Activated CD4-positive, alpha-beta memory T cell treated with anti-CD3 and anti-CD28 coated beads for 36 hours (primary cell): ENCODE data around the gene NLGN2. TPM values are rescaled to one million over a fixed set of nuclear protein-coding genes. Genes with fewer than 3 reads are reported as not detected.

Source experiments
- CTCF ChIA-PET: fragments of 350-600 bp; sonication (Branson Sonifier 250); formaldehyde crosslinking; loops from one replicate; lab custom pipeline; 2021; ENCODE audit warnings: antibody characterized with exemption, inconsistent platforms; lab: Charles Lee
- POLR2A ChIA-PET: fragments of 350-600 bp; sonication (Branson Sonifier 250); formaldehyde crosslinking; loops from one replicate; lab custom pipeline; 2021; ENCODE audit warnings: antibody characterized with exemption; lab: Charles Lee
- DNase-seq: peaks from one replicate; pipeline ENCODE4 v3.0.0-alpha.2; 2020
- H3K27ac Mint-ChIP-seq: one replicate; pipeline ENCODE4 v1.8.0; 2021; ENCODE audit warnings: mixed read lengths
- H3K27me3 Mint-ChIP-seq: one replicate; pipeline ENCODE4 v1.8.0; 2021; ENCODE audit warnings: mixed read lengths
- H3K36me3 Mint-ChIP-seq: one replicate; pipeline ENCODE4 v1.8.0; 2021; ENCODE audit warnings: mixed read lengths
- H3K4me1 Mint-ChIP-seq: one replicate; pipeline ENCODE4 v1.8.0; 2021; ENCODE audit warnings: low read depth, mixed read lengths
- H3K4me3 Mint-ChIP-seq: one replicate; pipeline ENCODE4 v1.8.0; 2021; ENCODE audit warnings: mild to moderate bottlenecking, mixed read lengths
- H3K9me3 Mint-ChIP-seq: one replicate; pipeline ENCODE4 v1.8.0; 2021; ENCODE audit warnings: mixed read lengths
- intact Hi-C: fragments of 100-400 bp; cut with micrococcal nuclease; formaldehyde crosslinking; loops from one replicate; pipeline ENCODE4 v1.15.1; 2023
- total RNA-seq, 2 experiments: library from RNA; stranded (reverse); gene quantifications; one replicate each; pipeline ENCODE4 v1.2.3, GENCODE V29; 2021

NLGN2 gene
- total RNA-seq, 2 experiments from 2014 or later, result 9.0 to 9.9 TPM

GRCh38 chr17:7468804-7469389 is 61.3 kb downstream of the NLGN2 start:
- peaks cover 13% of the 10 kb centered on the region for H3K4me1 Mint-ChIP-seq
- H3K4me3 Mint-ChIP-seq, result no peak overlapping the region
- H3K36me3 Mint-ChIP-seq, result peaks cover 2% of the 10 kb centered on the region
- H3K9me3 Mint-ChIP-seq, result no peaks in the 10 kb centered on the region
- no peak overlapping the region for H3K27ac Mint-ChIP-seq
- no peak for DNase-seq
- CTCF ChIA-PET, result interaction anchor here (1.3 kb wide), 1 partner anchor 32 kb away, joined by 6 read pairs; no protein-coding TSS in a partner anchor
- POLR2A ChIA-PET, result no interaction called here
- intact Hi-C loops, result no loop called here
- H3K27me3 Mint-ChIP-seq, result no peaks in the 10 kb centered on the region

Other genes with a start within 250 kb of the NLGN2 start
- 1 to 10 TPM in 1 of 2 experiments, under 1 TPM in 1; 0.76 to 1.2 TPM for gene ASGR1, start 228.5 kb upstream of the NLGN2 start, total RNA-seq
- gene DLG4, start 188.0 kb upstream of the NLGN2 start, total RNA-seq, result 1 to 10 TPM; 7.9 to 8.4 TPM
- 100 to 1,000 TPM; 332 to 340 TPM for gene ACADVL, start 187.9 kb upstream of the NLGN2 start, total RNA-seq
- gene DVL2, start 173.3 kb upstream of the NLGN2 start, total RNA-seq, result 10 to 100 TPM; 44.7 to 48.2 TPM
- gene PHF23, start 168.4 kb upstream of the NLGN2 start, total RNA-seq, result 10 to 100 TPM; 24.0 to 28.7 TPM
- 100 to 1,000 TPM; 188 to 199 TPM for gene GABARAP, start 165.4 kb upstream of the NLGN2 start, total RNA-seq
- gene CTDNEP1, start 156.1 kb upstream of the NLGN2 start, total RNA-seq, result 100 to 1,000 TPM; 155 to 164 TPM
- gene ELP5, start 155.6 kb upstream of the NLGN2 start, total RNA-seq, result 10 to 100 TPM; 49.6 to 52.4 TPM
- 1 to 10 TPM; 1.5 to 1.6 TPM for gene CLDN7, start 145.4 kb upstream of the NLGN2 start, total RNA-seq
- gene SLC2A4, start 126.1 kb upstream of the NLGN2 start, total RNA-seq, result under 1 TPM; 0.15 to 0.19 TPM
- gene YBX2, start 113.2 kb upstream of the NLGN2 start, total RNA-seq, result under 1 TPM; 0.70 to 0.83 TPM
- gene EIF5A, start 100.2 kb upstream of the NLGN2 start, total RNA-seq, result 100 to 1,000 TPM; 774 to 776 TPM
- gene GPS2, start 92.5 kb upstream of the NLGN2 start, total RNA-seq, result 10 to 100 TPM; 34.9 to 38.7 TPM
- 10 to 100 TPM; 26.9 to 29.3 TPM for gene NEURL4, start 78.5 kb upstream of the NLGN2 start, total RNA-seq
- gene ACAP1, start 71.3 kb upstream of the NLGN2 start, total RNA-seq, result 100 to 1,000 TPM; 391 to 405 TPM
- 1 to 10 TPM; 2.6 to 2.8 TPM for gene KCTD11, start 55.7 kb upstream of the NLGN2 start, total RNA-seq
- not detected for gene TMEM95, start 52.7 kb upstream of the NLGN2 start, total RNA-seq
- 1 to 10 TPM; 3.7 to 4.4 TPM for gene TNK1, start 26.8 kb upstream of the NLGN2 start, total RNA-seq
- 10 to 100 TPM; 78.2 to 87.0 TPM for gene PLSCR3, start 13.3 kb upstream of the NLGN2 start, total RNA-seq
- gene TMEM256, start 3.7 kb upstream of the NLGN2 start, total RNA-seq, result 10 to 100 TPM; 87.0 to 88.5 TPM
- not detected for gene SPEM1, start 12.5 kb downstream of the NLGN2 start, total RNA-seq
- gene SPEM2, start 17.8 kb downstream of the NLGN2 start, total RNA-seq, result not detected
- not detected for gene SPEM3, start 21.0 kb downstream of the NLGN2 start, total RNA-seq
- gene TMEM102, start 27.6 kb downstream of the NLGN2 start, total RNA-seq, result 10 to 100 TPM; 11.4 to 11.6 TPM
- 1 to 10 TPM; 1.0 to 2.1 TPM for gene FGF11, start 31.7 kb downstream of the NLGN2 start, total RNA-seq
- 1 to 10 TPM; 7.7 to 8.5 TPM for gene CHRNB1, start 37.2 kb downstream of the NLGN2 start, total RNA-seq
- gene ZBTB4, start 71.8 kb downstream of the NLGN2 start, total RNA-seq, result 10 to 100 TPM; 16.5 to 16.7 TPM
- not detected for gene SLC35G6, start 73.6 kb downstream of the NLGN2 start, total RNA-seq
- gene POLR2A, start 76.5 kb downstream of the NLGN2 start, total RNA-seq, result 100 to 1,000 TPM; 180 to 187 TPM
- gene TNFSF12, start 141.2 kb downstream of the NLGN2 start, total RNA-seq, result 10 to 100 TPM; 19.7 to 22.4 TPM
- under 1 TPM; 0.71 to 0.94 TPM for gene TNFSF13, start 150.9 kb downstream of the NLGN2 start, total RNA-seq
- gene SENP3, start 154.1 kb downstream of the NLGN2 start, total RNA-seq, result 10 to 100 TPM; 50.8 to 53.2 TPM
- gene CD68, start 171.8 kb downstream of the NLGN2 start, total RNA-seq, result 10 to 100 TPM; 31.5 to 34.1 TPM
- gene MPDU1, start 176.0 kb downstream of the NLGN2 start, total RNA-seq, result 10 to 100 TPM; 52.6 to 52.9 TPM
- under 1 TPM in 1 of 2 experiments, not detected in 1; 0.29 TPM for gene SOX15, start 182.2 kb downstream of the NLGN2 start, total RNA-seq
- 10 to 100 TPM; 37.5 to 40.1 TPM for gene FXR2, start 207.1 kb downstream of the NLGN2 start, total RNA-seq
- gene SAT2, start 220.0 kb downstream of the NLGN2 start, total RNA-seq, result 10 to 100 TPM; 27.4 to 28.2 TPM
- not detected for gene SHBG, start 222.3 kb downstream of the NLGN2 start, total RNA-seq
- under 1 TPM; 0.12 to 0.26 TPM for gene ATP1B2, start 243.1 kb downstream of the NLGN2 start, total RNA-seq